Caco-2 (cell line): ENCODE measurements around the gene ZNF79. TPM values are rescaled to one million over a fixed set of nuclear protein-coding genes. Genes with fewer than 3 reads are reported as not detected.

ENCODE experiments used
- BruUV-seq: library from RNA; stranded (reverse); fragments of 400-500 nt; replicated peaks from 2 replicates; lab custom pipeline; 2021; lab: Mats Ljungman, UMichigan
- CTCF ChIA-PET: fragments of 300-600 bp; sonication (Branson Sonifier 250); formaldehyde crosslinking; loops from one replicate; lab custom pipeline; 2022; ENCODE audit warnings: antibody characterized with exemption; lab: Charles Lee
- POLR2A ChIA-PET: fragments of 300-600 bp; sonication (Branson Sonifier 250); formaldehyde crosslinking; loops from one replicate; lab custom pipeline; 2022; ENCODE audit warnings: antibody characterized with exemption; lab: Charles Lee
- DNase-seq, 2 experiments: peaks; one replicate each; pipeline versions ENCODE4 v3.0.0 to v3.0.0-alpha.2; 2020 to 2022
- H3K27me3 ChIP-seq: replicated peaks from 2 replicates; pipeline ENCODE4 v1.6.0; 2011; ENCODE audit warnings: low read length; ENCODE audit not compliant: control insufficient read depth, insufficient read depth
- H3K36me3 ChIP-seq: 2 replicates; pipeline ENCODE4 v1.5.1; 2011; ENCODE audit warnings: low read length; ENCODE audit not compliant: control insufficient read depth, insufficient read depth
- H3K4me1 ChIP-seq: fragments of 250-450 bp; sonication (Bioruptor Pico); 2 replicates; pipeline ENCODE4 v1.5.1; 2020; ENCODE audit warnings: mild to moderate bottlenecking
- H3K4me3 ChIP-seq: 2 replicates; pipeline ENCODE4 v1.5.1; 2011; ENCODE audit warnings: low read depth, mild to moderate bottlenecking, control low read depth, low read length
- H3K9me3 ChIP-seq: fragments of 250-450 bp; sonication (Bioruptor Pico); 2 replicates; pipeline ENCODE4 v1.5.1; 2020; ENCODE audit warnings: mild to moderate bottlenecking, moderate library complexity
- H3K27ac Mint-ChIP-seq: one replicate; pipeline ENCODE4 v1.8.0; 2022; ENCODE audit warnings: mixed read lengths; ENCODE audit not compliant: unreplicated experiment
- H3K27me3 Mint-ChIP-seq: one replicate; pipeline ENCODE4 v1.8.0; 2022; ENCODE audit warnings: mixed read lengths; ENCODE audit not compliant: insufficient read depth, unreplicated experiment
- H3K36me3 Mint-ChIP-seq: one replicate; pipeline ENCODE4 v1.8.0; 2022; ENCODE audit warnings: mild to moderate bottlenecking, mixed read lengths; ENCODE audit not compliant: insufficient read depth, unreplicated experiment
- H3K4me1 Mint-ChIP-seq: one replicate; pipeline ENCODE4 v1.8.0; 2022; ENCODE audit warnings: low read depth, mixed read lengths; ENCODE audit not compliant: unreplicated experiment
- H3K4me3 Mint-ChIP-seq: one replicate; pipeline ENCODE4 v1.8.0; 2022; ENCODE audit warnings: mild to moderate bottlenecking, moderate library complexity, mixed read lengths; ENCODE audit not compliant: unreplicated experiment
- H3K9me3 Mint-ChIP-seq: one replicate; pipeline ENCODE4 v1.8.0; 2022; ENCODE audit warnings: mixed read lengths; ENCODE audit not compliant: unreplicated experiment
- CTCF ChIP-seq, 2 experiments: fragments of 200-600 bp in 1 of 2; IDR thresholded peaks; 1 replicate in 1 of 2; 2 replicates in 1 of 2; pipeline versions ENCODE4 v1.5.1 to v1.8.0; 2011 to 2022; ENCODE audit warnings: antibody characterized with exemption in 1 of 2, control low read depth in 1 of 2, inconsistent platforms in 1 of 2, low read depth in 1 of 2, low read length in 1 of 2, mild to moderate bottlenecking in 1 of 2, moderate library complexity in 1 of 2; ENCODE audit not compliant: insufficient read depth in 1 of 2, severe bottlenecking in 1 of 2, unreplicated experiment in 1 of 2
- intact Hi-C: fragments of 100-400 bp; cut with micrococcal nuclease; formaldehyde crosslinking; loops from one replicate; pipeline ENCODE4 v1.10.0; 2022; ENCODE audit not compliant: unreplicated experiment
- total RNA-seq: library from RNA; stranded (reverse); gene quantifications from 2 replicates; pipeline ENCODE4 v1.2.3, GENCODE V29; 2022

Gene ZNF79
- total RNA-seq, 1 experiment from 2014 or later = 9.2 TPM

- H3K4me3 Mint-ChIP-seq = peak within 1 kb of the TSS; percentile 97
- BruUV-seq = no TSS peak
- peak; percentile 99 to 100 for DNase-seq
- ChIA-PET CTCF (interaction anchor here (0.7 to 3.4 kb wide), 18 partner anchors 9 to 457 kb away, joined by 3 to 54 read pairs (median 6); partner anchors contain the start of genes TOR2A and ZNF79), POLR2A (interaction anchor here (0.6 to 2.2 kb wide), 16 partner anchors 9 to 1433 kb away, joined by 3 to 51 read pairs (median 9); partner anchors contain the start of genes LRSAM1, RALGPS1, RPL12 and SPOUT1)
- H3K27me3 Mint-ChIP-seq = no peaks in the 10 kb centered on the region
- peaks cover 17% of the 10 kb centered on the region for H3K4me1 Mint-ChIP-seq
- H3K27me3 ChIP-seq = no peaks in the 10 kb centered on the region
- peak within 1 kb of the TSS; percentile 92 for H3K4me3 ChIP-seq
- no peaks in the 10 kb centered on the region for H3K9me3 Mint-ChIP-seq
- peak; percentile 36 to 47 for TF ChIP-seq CTCF (IDR thresholded peaks at IDR 0.05; ENCODE audit: insufficient read depth in 1 of 2, low read depth in 1 of 2, low read length in 1 of 2, severe bottlenecking in 1 of 2, unreplicated experiment in 1 of 2)
- H3K9me3 ChIP-seq = no peaks in the 10 kb centered on the region
- peaks cover 39% of the 10 kb centered on the region for H3K4me1 ChIP-seq
- peak within 1 kb of the TSS; percentile 93 for H3K27ac Mint-ChIP-seq
- H3K36me3 Mint-ChIP-seq = peaks cover 52% of the 10 kb centered on the region
- no peaks in the 10 kb centered on the region for H3K36me3 ChIP-seq
- intact Hi-C loops = loop anchor here (1.0 to 10.0 kb wide), 7 partner anchors 9 to 455 kb away; no protein-coding TSS in a partner anchor
These were observed 27.2 kb upstream of the ZNF79 start, which contains the start of gene SLC2A8 for GRCh38 chr9:127396808-127397645. Gene SLC2A8, plus strand, starts transcription at chr9:127397169. Its CDS starts 62 bp downstream, at chr9:127397231.

- H3K4me1 ChIP-seq = peaks cover 32% of the 10 kb centered on the region
- H3K36me3 Mint-ChIP-seq = peaks cover 55% of the 10 kb centered on the region
- BruUV-seq = no TSS peak
- H3K27ac Mint-ChIP-seq = peak overlapping the region; percentile 76
- no peaks in the 10 kb centered on the region for H3K27me3 Mint-ChIP-seq
- TF ChIP-seq CTCF (IDR thresholded peaks at IDR 0.05; ENCODE audit: insufficient read depth in 1 of 2, low read depth in 1 of 2, low read length in 1 of 2, severe bottlenecking in 1 of 2, unreplicated experiment in 1 of 2) = peak; percentile 48 to 81
- H3K4me1 Mint-ChIP-seq = peaks cover 10% of the 10 kb centered on the region
- POLR2A ChIA-PET = interaction anchor here (0.7 to 2.2 kb wide), 10 partner anchors 9 to 318 kb away, joined by 5 to 51 read pairs (median 16); partner anchors contain the start of genes LRSAM1, RPL12, TTC16 and ZNF79
- H3K27me3 ChIP-seq = no peaks in the 10 kb centered on the region
- H3K4me3 ChIP-seq = peak overlapping the region; percentile 92
- H3K4me3 Mint-ChIP-seq = peak overlapping the region; percentile 97
- intact Hi-C loops = loop anchor here (1.0 to 10.0 kb wide), 6 partner anchors 36 to 455 kb away; no protein-coding TSS in a partner anchor
- peak; percentile 71 to 76 for DNase-seq
- CTCF ChIA-PET = interaction anchor here (0.7 to 3.4 kb wide), 9 partner anchors 10 to 458 kb away, joined by 3 to 54 read pairs (median 8); partner anchors contain the start of gene ZNF79
- H3K9me3 ChIP-seq = no peaks in the 10 kb centered on the region
- H3K36me3 ChIP-seq = no peaks in the 10 kb centered on the region
- H3K9me3 Mint-ChIP-seq = no peaks in the 10 kb centered on the region
These were observed 26.4 kb upstream of the ZNF79 start for GRCh38 chr9:127397646-127398274.

GRCh38 chr9:127398275-127398647 is 25.9 kb upstream of the ZNF79 start:
- peak overlapping the region; percentile 76 for H3K27ac Mint-ChIP-seq
- intact Hi-C loops = loop anchor here (1.0 to 10.0 kb wide), 6 partner anchors 37 to 456 kb away; no protein-coding TSS in a partner anchor
- H3K36me3 Mint-ChIP-seq = peaks cover 58% of the 10 kb centered on the region
- no peak for TF ChIP-seq CTCF (IDR thresholded peaks at IDR 0.05; ENCODE audit: insufficient read depth in 1 of 2, low read depth in 1 of 2, low read length in 1 of 2, severe bottlenecking in 1 of 2, unreplicated experiment in 1 of 2)
- no peaks in the 10 kb centered on the region for H3K27me3 Mint-ChIP-seq
- H3K9me3 Mint-ChIP-seq = no peaks in the 10 kb centered on the region
- BruUV-seq = no TSS peak
- no peaks in the 10 kb centered on the region for H3K27me3 ChIP-seq
- H3K4me3 ChIP-seq = peak overlapping the region; percentile 92
- ChIA-PET POLR2A (no interaction called here), CTCF (interaction anchor here (1.3 to 3.4 kb wide), 4 partner anchors 28 to 174 kb away, joined by 3 to 54 read pairs (median 14); no protein-coding TSS in a partner anchor)
- H3K4me1 Mint-ChIP-seq = peaks cover 5% of the 10 kb centered on the region
- peaks cover 27% of the 10 kb centered on the region for H3K4me1 ChIP-seq
- no peaks in the 10 kb centered on the region; the same call in 1 of the 2 replicates for H3K36me3 ChIP-seq
- no peaks in the 10 kb centered on the region for H3K9me3 ChIP-seq
- DNase-seq = no peak
- peak overlapping the region; percentile 97 for H3K4me3 Mint-ChIP-seq
